Measurements from ENCODE around the gene SMIM28.

SMIM28 gene

DNA sequence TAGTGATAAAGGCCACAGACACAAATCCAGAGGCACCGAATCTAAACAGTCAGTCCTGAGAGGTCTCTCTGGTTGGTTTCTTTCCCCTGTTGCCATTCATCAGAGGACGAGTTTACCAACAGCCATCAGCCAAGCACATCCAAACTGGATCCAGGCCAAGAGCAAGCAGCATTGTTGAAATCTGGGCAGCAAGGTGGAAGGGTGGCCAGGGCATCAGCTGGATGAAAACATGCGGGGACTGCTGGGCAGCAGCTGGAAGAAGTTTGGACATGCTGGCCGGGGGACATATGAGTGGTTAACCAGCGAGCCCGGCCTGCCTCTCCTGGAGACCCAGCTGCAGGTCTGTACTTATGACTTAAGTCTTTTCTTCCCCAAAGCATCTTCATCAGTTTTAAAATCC is at the start of gene SMIM28:
SMIM28 (plus strand) TSS at position 62 of the 400 bp plus-strand sequence; CDS start at position 230, 168 bp downstream.
- peak within 1 kb of the TSS; percentile 16; the same call in 1 of the 2 replicates for H3K27ac ChIP-seq
- TF ChIP-seq ZFX (IDR thresholded peaks at IDR 0.05) (no peak), CTCF (conservative IDR thresholded peaks at IDR 0.05) (no peak)

- TF ChIP-seq CTCF (conservative IDR thresholded peaks at IDR 0.05) (no peak), ZFX (IDR thresholded peaks at IDR 0.05) (no peak)
- H3K27ac ChIP-seq = no peak overlapping the region
Measured at GRCh38 chr6:138328210-138328609, 49.5 kb upstream of the SMIM28 start.

- TF ChIP-seq ZFX (IDR thresholded peaks at IDR 0.05) (no peak), CTCF (conservative IDR thresholded peaks at IDR 0.05) (no peak)
Measured at GRCh38 chr6:138330763-138331162, 46.9 kb upstream of the SMIM28 start.

DNA sequence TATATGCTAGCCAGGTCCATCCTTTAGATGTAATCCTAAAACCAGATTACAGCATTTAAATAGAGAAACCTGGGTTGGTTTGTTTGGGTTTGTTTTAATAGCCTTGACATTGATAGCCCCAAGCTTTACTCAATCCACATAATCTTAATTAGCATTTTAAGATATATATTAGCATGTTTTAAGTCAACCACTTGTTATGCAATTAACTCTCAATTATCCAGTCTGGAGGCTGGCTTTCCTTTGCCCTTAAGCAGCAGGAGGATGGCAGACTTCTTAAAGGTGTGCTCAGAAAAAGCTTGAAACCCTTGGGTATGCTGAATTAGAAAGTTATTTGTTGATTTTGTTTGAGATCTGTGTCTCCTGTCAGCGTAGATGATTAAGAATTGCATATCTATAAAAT is 46.3 kb upstream of the SMIM28 start:
- TF ChIP-seq ZFX (IDR thresholded peaks at IDR 0.05) (no peak), CTCF (conservative IDR thresholded peaks at IDR 0.05) (no peak)
- no peak overlapping the region for H3K27ac ChIP-seq

More at GRCh38 chr6:138330763-138331162, 46.9 kb upstream of the SMIM28 start:
- H3K27ac ChIP-seq = no peak overlapping the region

DNA sequence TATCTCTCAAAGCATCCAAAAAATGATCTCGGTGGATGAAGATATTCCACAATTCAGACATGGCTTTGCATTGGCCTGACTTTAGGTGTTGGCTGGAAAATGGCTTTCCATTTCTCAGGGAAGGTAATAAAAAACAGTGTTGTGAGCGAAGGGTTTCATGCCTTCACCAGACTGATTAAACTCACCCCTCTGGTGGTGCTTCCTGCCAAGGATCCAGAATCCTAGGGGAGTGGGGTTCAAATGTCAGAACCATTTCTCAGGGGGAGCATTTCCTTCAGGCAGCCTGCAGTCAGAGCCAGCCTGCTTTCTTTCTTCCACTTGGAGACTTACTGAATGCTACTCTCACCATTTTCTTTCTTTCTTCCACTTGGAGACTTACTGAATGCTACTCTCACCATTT is 45.7 kb upstream of the SMIM28 start:
- no peak for TF ChIP-seq ZFX (IDR thresholded peaks at IDR 0.05)
- no peak for TF ChIP-seq CTCF (conservative IDR thresholded peaks at IDR 0.05)
- no peak overlapping the region for H3K27ac ChIP-seq

DNA sequence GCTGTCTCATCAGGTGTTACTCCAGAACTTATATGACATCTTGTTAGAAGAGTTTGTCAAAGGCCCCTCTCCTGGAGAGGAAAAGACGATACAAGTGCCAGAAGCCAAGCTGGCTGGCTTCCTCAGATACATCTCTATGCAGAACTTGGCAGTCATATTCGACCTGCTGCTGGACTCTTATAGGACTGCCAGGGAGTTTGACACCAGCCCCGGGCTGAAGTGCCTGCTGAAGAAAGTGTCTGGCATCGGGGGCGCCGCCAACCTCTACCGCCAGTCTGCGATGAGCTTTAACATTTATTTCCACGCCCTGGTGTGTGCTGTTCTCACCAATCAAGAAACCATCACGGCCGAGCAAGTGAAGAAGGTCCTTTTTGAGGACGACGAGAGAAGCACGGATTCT is 43.7 kb upstream of the SMIM28 start:
- no peak overlapping the region for H3K27ac ChIP-seq
- TF ChIP-seq ZFX (IDR thresholded peaks at IDR 0.05) = no peak
- no peak for TF ChIP-seq CTCF (conservative IDR thresholded peaks at IDR 0.05)

- no peak overlapping the region for H3K27ac ChIP-seq
- no peak for TF ChIP-seq CTCF (conservative IDR thresholded peaks at IDR 0.05)
- TF ChIP-seq ZFX (IDR thresholded peaks at IDR 0.05) = no peak
Measured at GRCh38 chr6:138334963-138335362, 42.7 kb upstream of the SMIM28 start.
